HG02798 (cell line): ENCODE data around the gene CSNK1G1.

Experiments
- ATAC-seq: cut with Tn5 transposase; IDR thresholded peaks from one replicate; pipeline ENCODE4 v1.9.1; 2021; ENCODE audit warnings: mild to moderate bottlenecking; ENCODE audit not compliant: unreplicated experiment, poor library complexity

The CSNK1G1 gene

GRCh38 chr15:64161688-64162477, 194.1 kb downstream of the CSNK1G1 start:
- no peak for ATAC-seq

DNA sequence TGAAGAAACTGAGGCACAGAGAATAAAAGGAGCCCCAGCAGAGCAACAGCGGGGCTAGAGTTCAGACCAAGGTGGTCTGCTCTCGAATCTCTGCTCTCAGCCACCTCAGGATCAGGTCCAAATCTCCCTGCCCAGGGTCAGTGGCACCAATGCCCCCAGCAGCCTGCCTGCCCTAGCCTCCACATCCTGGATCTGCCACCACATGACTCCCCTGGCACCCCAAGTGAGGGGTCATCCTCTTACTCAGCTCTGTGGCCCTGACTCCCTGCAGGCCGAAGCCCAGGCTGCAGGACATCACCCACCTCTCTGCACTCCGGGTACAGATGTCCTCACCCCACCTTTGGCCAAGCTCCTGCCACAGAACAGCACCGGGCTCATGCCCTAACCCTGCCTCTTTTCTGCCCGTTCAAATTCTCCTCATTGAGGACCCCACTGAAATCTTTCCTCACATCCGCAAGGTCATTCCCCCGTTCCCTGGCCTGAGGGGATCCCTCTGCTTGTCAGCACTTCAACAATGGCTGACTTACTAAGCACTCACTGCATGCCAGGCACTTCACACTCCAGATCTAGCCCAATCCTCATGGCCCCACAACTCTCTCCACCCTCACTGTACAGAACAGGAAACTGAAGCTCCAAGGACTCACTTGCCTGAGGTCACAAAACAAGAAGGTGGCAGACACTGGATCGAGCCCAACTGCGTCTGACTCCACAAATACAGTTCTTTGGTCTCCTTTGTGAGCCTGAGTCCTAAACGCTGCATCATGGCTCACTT, 197.4 kb downstream of the CSNK1G1 start:
- ATAC-seq = no peak

- ATAC-seq = no peak
Measured at GRCh38 chr15:64157599-64158125, 198.3 kb downstream of the CSNK1G1 start.

GRCh38 chr15:64156652-64157331, 199.2 kb downstream of the CSNK1G1 start:
- ATAC-seq = no peak

DNA sequence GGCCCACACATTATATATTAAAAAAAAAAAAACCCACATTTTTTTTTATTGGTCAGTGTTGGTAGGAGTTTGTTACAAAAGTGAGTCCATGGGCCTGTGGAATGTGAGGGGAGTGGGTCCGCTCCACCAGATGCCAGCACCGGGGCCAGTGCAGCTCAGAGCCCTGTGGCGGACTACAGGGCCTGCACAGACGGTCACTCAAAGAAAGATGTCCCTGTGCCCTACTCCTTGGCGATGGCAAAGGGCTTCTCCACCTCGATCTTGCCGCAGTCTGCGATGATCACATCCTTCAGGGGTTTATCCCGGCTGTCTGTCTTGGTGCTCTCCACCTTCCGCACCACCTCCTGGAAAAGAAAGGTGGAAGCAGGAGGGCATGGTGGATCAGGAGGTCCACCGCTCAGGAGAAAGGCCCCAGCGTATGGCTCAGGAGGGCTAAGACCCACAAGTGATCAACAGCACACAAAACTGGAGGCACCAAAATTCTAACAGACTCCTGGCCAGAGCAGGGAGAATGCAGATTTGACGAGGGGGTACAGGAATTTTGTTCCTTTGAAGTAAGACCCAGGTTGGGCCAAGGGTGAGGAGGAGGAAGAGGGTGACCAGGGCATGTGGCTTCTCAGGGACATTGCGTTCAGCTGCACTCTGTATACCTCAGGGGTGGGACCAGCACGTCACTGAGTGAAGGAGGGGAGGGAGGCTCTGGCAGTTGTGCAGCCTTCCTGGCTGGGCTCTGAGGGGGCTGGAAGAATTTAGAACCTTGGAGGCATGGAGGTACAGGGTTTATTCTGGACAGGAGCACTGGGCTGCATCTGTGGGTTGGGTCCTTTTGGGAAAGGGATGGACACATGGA, 199.9 kb downstream of the CSNK1G1 start:
- ATAC-seq = no peak

GRCh38 chr15:64153480-64154367, 202.2 kb downstream of the CSNK1G1 start:
- ATAC-seq = peak; percentile 66

- ATAC-seq = peak; percentile 15
Measured at GRCh38 chr15:64152507-64153387, 203.2 kb downstream of the CSNK1G1 start.

DNA sequence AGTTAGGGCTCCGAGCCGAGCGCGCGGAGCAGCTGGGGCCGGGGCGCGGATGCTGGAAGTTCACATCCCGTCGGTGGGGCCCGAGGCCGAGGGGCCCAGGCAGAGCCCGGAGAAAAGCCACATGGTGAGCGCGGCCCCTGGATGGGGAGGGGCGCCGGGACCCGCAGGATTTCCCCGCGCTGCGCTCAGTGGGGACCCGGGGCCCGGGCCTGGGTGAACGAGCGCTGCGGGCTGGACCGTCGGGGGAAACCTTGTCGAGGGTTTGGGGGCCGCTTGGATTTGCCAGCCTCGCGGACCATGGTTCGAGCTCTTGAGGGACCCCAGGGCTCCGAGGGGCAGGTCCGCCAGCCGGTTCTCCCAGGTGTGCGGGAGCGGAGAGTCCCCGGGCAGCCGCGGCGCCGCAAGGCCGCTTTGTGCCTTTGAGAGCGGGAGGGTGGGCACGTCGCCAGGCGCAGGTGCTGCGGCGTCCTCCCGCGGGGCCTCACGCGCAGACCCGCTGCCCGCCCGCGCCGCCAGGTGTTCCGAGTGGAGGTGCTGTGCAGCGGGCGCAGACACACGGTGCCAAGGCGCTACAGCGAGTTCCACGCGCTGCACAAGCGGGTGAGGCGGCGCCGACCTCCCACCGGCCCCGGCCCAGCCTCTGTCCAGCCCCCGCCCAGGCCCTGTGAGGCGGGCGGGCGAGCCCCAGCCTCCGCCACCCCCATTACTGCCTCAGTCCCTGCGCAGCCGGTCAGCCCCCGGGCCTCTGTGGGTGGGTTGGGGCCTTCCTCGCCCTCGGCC, 204.1 kb downstream of the CSNK1G1 start, which contains the start of gene SNX22:
TSS of gene SNX22 (plus strand) at position 5 of the 780 bp plus-strand sequence. CDS start at position 50, 45 bp downstream.
- ATAC-seq = peak; percentile 8

DNA sequence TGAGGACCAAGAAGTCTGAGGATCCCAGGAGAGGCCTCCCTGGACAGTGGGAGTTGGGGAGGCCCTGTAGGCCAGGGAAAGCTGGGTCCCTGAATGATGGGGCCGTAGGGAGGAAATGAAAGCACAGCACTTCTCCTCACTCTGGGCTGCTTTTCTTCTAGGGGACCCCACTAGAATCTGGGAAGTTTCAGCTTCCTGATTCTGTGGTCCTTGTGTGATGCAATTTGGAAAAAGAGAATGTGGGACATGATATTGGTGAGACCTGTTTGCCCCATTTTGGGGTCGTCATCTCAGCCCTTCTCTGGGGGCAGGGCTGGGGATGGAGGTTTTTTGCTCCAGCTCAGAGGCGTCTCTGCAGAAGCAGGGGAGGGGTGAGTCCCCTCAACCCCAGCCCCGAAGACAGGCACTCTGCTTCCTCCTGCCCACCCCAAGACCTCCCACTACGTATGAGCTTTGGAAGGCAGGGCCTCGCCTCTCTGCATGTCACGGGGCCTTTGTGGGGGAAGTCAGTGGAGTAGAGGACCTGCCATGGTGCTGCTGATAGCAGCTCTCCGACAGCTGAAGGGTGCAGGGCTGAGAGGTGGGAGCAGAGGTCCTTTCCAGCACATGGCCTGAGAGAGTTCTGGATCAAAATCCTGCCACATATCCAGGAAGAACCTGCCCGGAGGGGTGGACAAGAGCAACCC, 205.9 kb downstream of the CSNK1G1 start:
- no peak for ATAC-seq

DNA sequence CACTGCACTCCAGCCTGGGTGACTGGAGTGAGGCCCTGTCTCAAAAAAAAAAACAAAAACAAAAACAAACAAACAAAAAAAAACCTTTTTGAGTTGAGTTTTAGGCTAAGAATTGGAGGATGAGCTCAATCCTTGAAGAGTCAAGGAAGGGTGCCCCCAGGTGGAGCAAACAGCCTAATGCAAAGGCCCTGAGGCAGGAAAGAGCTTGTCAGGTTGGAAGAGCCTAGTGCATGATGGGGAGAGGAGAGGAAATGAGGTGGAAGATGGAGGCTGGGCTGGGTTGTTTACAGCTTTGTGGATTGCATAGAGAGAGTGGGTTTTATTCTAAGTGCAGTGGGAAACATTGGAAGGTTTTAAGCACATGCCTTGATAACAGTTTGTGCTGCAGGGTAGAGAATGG, 206.5 kb downstream of the CSNK1G1 start:
- ATAC-seq = no peak

GRCh38 chr15:64148581-64148980, 207.4 kb downstream of the CSNK1G1 start:
- ATAC-seq = no peak

GRCh38 chr15:64148168-64148567, 207.8 kb downstream of the CSNK1G1 start:
- ATAC-seq = no peak

GRCh38 chr15:64146885-64147681, 208.9 kb downstream of the CSNK1G1 start:
- ATAC-seq = no peak

- no peak for ATAC-seq
Measured at GRCh38 chr15:64146520-64146884, 209.5 kb downstream of the CSNK1G1 start.

GRCh38 chr15:64146041-64146440, 209.9 kb downstream of the CSNK1G1 start:
- ATAC-seq = no peak
